OCI-LY3 (cell line): ENCODE measurements around the gene C16orf74.

ENCODE experiments used
- H2AFZ ChIP-seq: fragments of 200-600, 300-600 bp; shearing (Covaris generic); 2 replicates; pipeline ENCODE4 v1.6.0; 2014; ENCODE audit warnings: antibody characterized with exemption, low read depth, low read length
- H3K27ac ChIP-seq: fragments of 200-600, 300-600 bp; sonication (generic); 2 replicates; pipeline ENCODE4 v1.5.1; 2014; ENCODE audit warnings: mild to moderate bottlenecking, low read length, moderate library complexity, mixed read lengths
- H3K27me3 ChIP-seq: fragments of 200-600, 300-600 bp; sonication (generic); 2 replicates; pipeline ENCODE4 v1.6.1; 2014; ENCODE audit warnings: low read depth, low read length, mixed read lengths
- H3K36me3 ChIP-seq: fragments of 200-600, 300-600 bp; sonication (generic); replicated peaks from 2 replicates; pipeline ENCODE3; 2014; ENCODE audit warnings: low read depth, low read length, mixed read lengths
- H3K4me1 ChIP-seq: fragments of 300-600, 200-600 bp; sonication (generic); 2 replicates; pipeline ENCODE4 v1.6.1; 2014; ENCODE audit warnings: low read length, mixed read lengths
- H3K4me2 ChIP-seq: fragments of 200-600, 300-600 bp; sonication (generic); 2 replicates; pipeline ENCODE4 v1.6.1; 2014; ENCODE audit warnings: low read length, mixed read lengths
- H3K4me3 ChIP-seq: fragments of 300-600, 200-600 bp; sonication (generic); 2 replicates; pipeline ENCODE4 v1.5.1; 2014; ENCODE audit warnings: antibody characterized with exemption, mild to moderate bottlenecking, low read length, moderate library complexity
- H3K79me2 ChIP-seq: fragments of 300-600, 200-600 bp; shearing (Covaris generic); 2 replicates; pipeline ENCODE4 v1.6.1; 2014; ENCODE audit warnings: mild to moderate bottlenecking, low read length, mixed read lengths
- H3K9ac ChIP-seq: fragments of 300-600, 200-600 bp; shearing (Covaris generic); 2 replicates; pipeline ENCODE4 v1.6.0; 2014; ENCODE audit warnings: mild to moderate bottlenecking, low read length, moderate library complexity
- H3K9me3 ChIP-seq: fragments of 200-600, 300-600 bp; shearing (Covaris generic); 2 replicates; pipeline ENCODE4 v1.6.1; 2014; ENCODE audit warnings: low read length, mixed read lengths; ENCODE audit not compliant: insufficient read depth
- H4K20me1 ChIP-seq: fragments of 200-600, 300-600 bp; sonication (generic); 2 replicates; pipeline ENCODE4 v1.6.1; 2016; ENCODE audit warnings: low read length, mixed read lengths; ENCODE audit not compliant: insufficient read depth
- EZH2phosphoT487 ChIP-seq: fragments of 200-600 bp; shearing (Covaris generic); IDR thresholded peaks from 2 replicates; pipeline ENCODE4 v1.6.1; 2018; ENCODE audit warnings: antibody characterized with exemption, mixed run types, low read depth
- TF ChIP-seq, protein P1 (sequence below): fragments of 200-600, 300-600 bp; sonication (generic); IDR thresholded peaks from 2 replicates; pipeline ENCODE4 v1.5.1; 2014; ENCODE audit warnings: antibody characterized with exemption, low read length, low read depth

C16orf74 gene

DNA sequence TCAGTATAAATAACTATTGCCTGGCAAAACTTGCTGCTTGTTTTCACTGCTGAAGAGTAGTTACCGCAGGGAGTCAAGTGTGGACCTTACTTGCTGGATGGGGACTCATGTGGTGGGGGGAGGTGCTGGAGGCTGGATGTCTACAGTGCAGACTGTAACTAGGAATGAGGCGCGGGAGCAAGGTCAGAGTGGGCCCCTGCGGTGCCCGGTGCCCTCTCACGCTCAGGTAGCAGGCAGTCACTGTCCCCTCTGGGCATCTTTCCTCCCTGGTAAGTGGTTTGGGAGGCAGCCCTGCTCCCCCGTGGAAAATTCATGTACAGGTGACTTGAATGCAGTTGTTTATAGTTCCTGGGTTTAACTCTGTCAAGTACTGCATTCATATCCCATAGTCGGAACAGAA is 43.8 kb upstream of the C16orf74 start:
- Histone ChIP-seq H2AFZ (no peak overlapping the region), H3K9ac (no peak overlapping the region), H4K20me1 (peaks cover 5% of the 10 kb centered on the region), H3K4me3 (no peak overlapping the region), H3K36me3 (peaks cover 45% of the 10 kb centered on the region), H3K4me2 (no peak overlapping the region), H3K9me3 (no peaks in the 10 kb centered on the region), H3K27me3 (no peaks in the 10 kb centered on the region), H3K4me1 (peaks cover 17% of the 10 kb centered on the region), H3K79me2 (peaks cover 96% of the 10 kb centered on the region), H3K27ac (no peak overlapping the region)
- TF ChIP-seq, protein P1, sequence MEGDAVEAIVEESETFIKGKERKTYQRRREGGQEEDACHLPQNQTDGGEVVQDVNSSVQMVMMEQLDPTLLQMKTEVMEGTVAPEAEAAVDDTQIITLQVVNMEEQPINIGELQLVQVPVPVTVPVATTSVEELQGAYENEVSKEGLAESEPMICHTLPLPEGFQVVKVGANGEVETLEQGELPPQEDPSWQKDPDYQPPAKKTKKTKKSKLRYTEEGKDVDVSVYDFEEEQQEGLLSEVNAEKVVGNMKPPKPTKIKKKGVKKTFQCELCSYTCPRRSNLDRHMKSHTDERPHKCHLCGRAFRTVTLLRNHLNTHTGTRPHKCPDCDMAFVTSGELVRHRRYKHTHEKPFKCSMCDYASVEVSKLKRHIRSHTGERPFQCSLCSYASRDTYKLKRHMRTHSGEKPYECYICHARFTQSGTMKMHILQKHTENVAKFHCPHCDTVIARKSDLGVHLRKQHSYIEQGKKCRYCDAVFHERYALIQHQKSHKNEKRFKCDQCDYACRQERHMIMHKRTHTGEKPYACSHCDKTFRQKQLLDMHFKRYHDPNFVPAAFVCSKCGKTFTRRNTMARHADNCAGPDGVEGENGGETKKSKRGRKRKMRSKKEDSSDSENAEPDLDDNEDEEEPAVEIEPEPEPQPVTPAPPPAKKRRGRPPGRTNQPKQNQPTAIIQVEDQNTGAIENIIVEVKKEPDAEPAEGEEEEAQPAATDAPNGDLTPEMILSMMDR: no peak
- no peak for TF ChIP-seq EZH2phosphoT487

DNA sequence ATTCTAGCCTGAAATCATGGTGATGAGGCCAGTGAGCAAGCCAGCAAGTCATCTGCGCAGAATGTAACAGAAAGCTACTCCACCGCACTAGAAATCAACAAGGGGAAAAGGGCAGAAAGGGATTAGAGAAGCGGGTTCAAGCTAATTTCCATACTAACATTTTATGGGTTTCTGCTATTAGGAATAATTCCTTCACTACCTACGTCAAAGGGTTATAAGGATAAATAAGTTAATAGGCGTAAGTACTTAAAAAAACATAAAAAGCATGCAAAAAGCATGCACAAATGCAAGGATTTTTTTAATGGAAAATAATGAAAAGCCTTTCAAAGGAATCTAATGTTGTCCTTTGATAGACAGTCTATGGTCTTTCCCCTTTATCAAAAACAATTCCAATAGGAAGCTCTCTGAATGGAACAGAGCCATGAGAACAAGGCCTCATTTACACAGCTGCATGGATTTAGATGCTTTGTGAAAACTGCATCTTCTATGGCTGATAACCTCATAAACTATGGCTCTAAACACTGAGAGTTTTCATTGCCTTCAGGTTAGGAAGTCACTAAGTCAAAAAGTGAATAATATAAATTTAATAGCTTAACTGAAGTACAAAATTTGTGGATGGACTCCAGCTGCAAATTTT is 42.9 kb upstream of the C16orf74 start:
- H3K4me2 ChIP-seq: no peak overlapping the region
- peaks cover 5% of the 10 kb centered on the region for H4K20me1 ChIP-seq
- no peak overlapping the region for H2AFZ ChIP-seq
- H3K9ac ChIP-seq: no peak overlapping the region
- TF ChIP-seq, protein P1: no peak
- TF ChIP-seq EZH2phosphoT487: no peak
- no peaks in the 10 kb centered on the region for H3K27me3 ChIP-seq
- no peak overlapping the region for H3K4me3 ChIP-seq
- H3K9me3 ChIP-seq: no peaks in the 10 kb centered on the region
- peaks cover 26% of the 10 kb centered on the region for H3K4me1 ChIP-seq
- no peak overlapping the region for H3K27ac ChIP-seq
- H3K36me3 ChIP-seq: peaks cover 46% of the 10 kb centered on the region
- H3K79me2 ChIP-seq: peaks cover 88% of the 10 kb centered on the region

DNA sequence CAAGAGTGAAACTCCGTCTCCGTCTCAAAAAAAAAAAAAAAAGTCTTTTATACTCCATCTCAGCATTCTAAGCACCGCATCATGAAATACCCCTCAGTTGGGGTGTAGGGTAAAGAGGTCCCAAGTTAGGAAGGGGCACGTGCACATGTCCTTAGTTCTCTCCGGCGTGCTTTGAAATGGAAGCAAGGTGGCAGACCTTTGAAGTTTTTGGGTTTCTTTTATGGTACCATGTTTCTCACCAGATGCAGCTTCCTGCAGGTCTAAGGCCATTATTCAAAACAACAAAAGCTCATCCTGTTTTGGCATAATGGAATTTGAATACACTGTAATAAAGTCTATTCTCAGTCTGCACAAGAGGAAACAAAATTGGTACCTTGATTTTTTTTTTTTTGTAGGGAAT is 38.9 kb upstream of the C16orf74 start:
- TF ChIP-seq EZH2phosphoT487: no peak
- TF ChIP-seq, protein P1: no peak
- Histone ChIP-seq H2AFZ (no peak overlapping the region), H3K79me2 (peaks cover 53% of the 10 kb centered on the region), H3K9ac (no peak overlapping the region), H3K27me3 (no peaks in the 10 kb centered on the region), H3K4me2 (no peak overlapping the region), H3K4me3 (no peak overlapping the region), H3K4me1 (peaks cover 23% of the 10 kb centered on the region), H3K36me3 (peaks cover 67% of the 10 kb centered on the region), H4K20me1 (peaks cover 3% of the 10 kb centered on the region), H3K9me3 (no peaks in the 10 kb centered on the region), H3K27ac (no peak overlapping the region)

DNA sequence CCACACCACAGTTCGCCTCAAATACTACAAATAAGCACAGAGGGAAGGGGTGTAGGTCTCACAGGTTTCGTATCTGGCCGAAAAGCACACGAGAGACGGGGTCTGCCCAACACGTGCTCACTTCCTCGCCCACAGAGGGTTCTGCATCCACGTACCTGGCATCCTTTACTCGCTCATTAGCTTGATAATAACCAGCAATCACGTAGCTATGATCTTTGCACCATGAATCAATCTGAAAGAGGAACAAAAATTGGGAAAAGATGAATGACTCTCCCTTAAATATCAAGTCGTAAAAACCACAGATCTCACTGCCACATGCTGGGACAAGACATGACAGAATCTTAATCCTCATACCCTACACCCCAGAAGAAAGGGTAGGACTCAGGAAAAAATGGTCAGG is 37.9 kb upstream of the C16orf74 start:
- H3K9me3 ChIP-seq: no peaks in the 10 kb centered on the region
- peaks cover 23% of the 10 kb centered on the region for H3K4me1 ChIP-seq
- H3K36me3 ChIP-seq: peaks cover 64% of the 10 kb centered on the region
- peaks cover 3% of the 10 kb centered on the region; the same call in 1 of the 2 replicates for H4K20me1 ChIP-seq
- H3K4me2 ChIP-seq: peak overlapping the region; percentile 54
- no peaks in the 10 kb centered on the region for H3K27me3 ChIP-seq
- no peak overlapping the region for H2AFZ ChIP-seq
- peaks cover 43% of the 10 kb centered on the region for H3K79me2 ChIP-seq
- TF ChIP-seq, protein P1: no peak
- no peak for TF ChIP-seq EZH2phosphoT487
- peak overlapping the region; percentile 10; the same call in 1 of the 2 replicates for H3K27ac ChIP-seq
- no peak overlapping the region for H3K4me3 ChIP-seq
- H3K9ac ChIP-seq: no peak overlapping the region
